IMR-90 (cell line): ENCODE results near the gene OR5H6. TPM values are rescaled to one million over a fixed set of nuclear protein-coding genes. Genes with fewer than 3 reads are reported as not detected.

Source experiments
- ATAC-seq: fragments of 200-7000 bp; cut with Tn5 transposase; 2 replicates; pipeline ENCODE4 v1.9.1; 2020; ENCODE audit warnings: low read depth, mild to moderate bottlenecking, moderate library complexity
- BruUV-seq: library from RNA; stranded (reverse); fragments of 400-500 nt; replicated peaks from 2 replicates; lab custom pipeline; 2021; lab: Mats Ljungman, UMichigan
- CTCF ChIA-PET: fragments of 300-600 bp; formaldehyde crosslinking; extraction: SDS; loops from one replicate; lab custom pipeline; 2021; ENCODE audit warnings: antibody characterized with exemption; lab: Yijun Ruan, JAX
- POLR2A ChIA-PET: fragments of 300-600 bp; sonication (Branson Sonifier 250); formaldehyde crosslinking; loops from one replicate; lab custom pipeline; 2022; ENCODE audit warnings: antibody characterized with exemption; ENCODE audit not compliant: unreplicated experiment; lab: Charles Lee
- DNase-seq: peaks from one replicate; pipeline ENCODE4 v3.0.0; 2013
- H2AFZ ChIP-seq: replicated peaks from 2 replicates; pipeline ENCODE3; 2013; ENCODE audit warnings: low read length, mild to moderate bottlenecking; ENCODE audit not compliant: poor library complexity
- H2AK5ac ChIP-seq: 2 replicates; pipeline ENCODE4 v1.6.1; 2013; ENCODE audit warnings: low read depth, low read length, inconsistent platforms
- H2AK9ac ChIP-seq: replicated peaks from 2 replicates; pipeline ENCODE3; 2013; ENCODE audit warnings: mild to moderate bottlenecking, low read depth, low read length, moderate library complexity; ENCODE audit not compliant: poor library complexity
- H2BK120ac ChIP-seq: 2 replicates; pipeline ENCODE4 v1.6.1; 2013; ENCODE audit warnings: low read depth, low read length, inconsistent platforms
- H2BK15ac ChIP-seq: 3 replicates; pipeline ENCODE4 v1.6.1; 2013; ENCODE audit warnings: low read depth, low read length, inconsistent platforms
- H2BK20ac ChIP-seq: 2 replicates; pipeline ENCODE4 v1.6.1; 2013; ENCODE audit warnings: low read depth, mild to moderate bottlenecking, inconsistent platforms, low read length, moderate library complexity
- H2BK5ac ChIP-seq: 2 replicates; pipeline ENCODE4 v1.6.1; 2013; ENCODE audit warnings: mild to moderate bottlenecking, low read depth, low read length, inconsistent platforms; ENCODE audit not compliant: poor library complexity, severe bottlenecking
- H3K14ac ChIP-seq: replicated peaks from 2 replicates; pipeline ENCODE4 v1.6.1; 2013; ENCODE audit warnings: low read depth, low read length, inconsistent platforms
- H3K18ac ChIP-seq: 2 replicates; pipeline ENCODE4 v1.6.1; 2013; ENCODE audit warnings: low read depth, low read length, control low read depth
- H3K23ac ChIP-seq: 2 replicates; pipeline ENCODE4 v1.6.1; 2013; ENCODE audit warnings: low read depth, low read length, inconsistent platforms
- H3K27ac ChIP-seq: 2 replicates; pipeline ENCODE4 v1.5.1; 2013; ENCODE audit warnings: mild to moderate bottlenecking, control low read depth, low read length; ENCODE audit not compliant: insufficient read depth
- H3K27me3 ChIP-seq: 2 replicates; pipeline ENCODE4 v1.6.1; 2013; ENCODE audit warnings: low read length; ENCODE audit not compliant: control insufficient read depth, insufficient read depth
- H3K36me3 ChIP-seq: 2 replicates; pipeline ENCODE4 v1.6.1; 2013; ENCODE audit warnings: low read length, mixed read lengths; ENCODE audit not compliant: control insufficient read depth, insufficient read depth
- H3K4ac ChIP-seq: 2 replicates; pipeline ENCODE4 v1.6.1; 2013; ENCODE audit warnings: low read depth, low read length, inconsistent platforms
- H3K4me1 ChIP-seq: 2 replicates; pipeline ENCODE4 v1.6.1; 2013; ENCODE audit warnings: low read length, mixed read lengths; ENCODE audit not compliant: control insufficient read depth, insufficient read depth
- H3K4me2 ChIP-seq: 2 replicates; pipeline ENCODE4 v1.6.1; 2013; ENCODE audit warnings: low read depth, mild to moderate bottlenecking, control low read depth, low read length, moderate library complexity
- H3K4me3 ChIP-seq: 2 replicates; pipeline ENCODE4 v1.5.1; 2013; ENCODE audit warnings: low read depth, mild to moderate bottlenecking, control low read depth, low read length, moderate library complexity; ENCODE audit not compliant: insufficient read depth
- H3K56ac ChIP-seq: 2 replicates; pipeline ENCODE4 v1.6.1; 2013; ENCODE audit warnings: low read length, inconsistent platforms; ENCODE audit not compliant: insufficient read depth; ENCODE audit errors: extremely low read depth
- H3K79me1 ChIP-seq, 2 experiments: 2 replicates each; pipeline ENCODE4 v1.6.1; 2013; ENCODE audit warnings: low read length in 2 of 2, inconsistent platforms in 1 of 2, low read depth in 1 of 2
- H3K9ac ChIP-seq: 2 replicates; pipeline ENCODE4 v1.6.1; 2013; ENCODE audit warnings: low read depth, low read length, control low read depth
- H3K9me1 ChIP-seq: 2 replicates; pipeline ENCODE4 v1.6.1; 2013; ENCODE audit warnings: low read length, inconsistent platforms; ENCODE audit not compliant: insufficient read depth
- H3K9me3 ChIP-seq: 2 replicates; pipeline ENCODE4 v1.6.1; 2013; ENCODE audit warnings: low read length; ENCODE audit not compliant: control insufficient read depth, insufficient read depth
- H4K20me1 ChIP-seq: 2 replicates; pipeline ENCODE4 v1.6.1; 2013; ENCODE audit warnings: low read length, inconsistent platforms; ENCODE audit not compliant: insufficient read depth
- H4K5ac ChIP-seq: 2 replicates; pipeline ENCODE4 v1.6.1; 2013; ENCODE audit warnings: mild to moderate bottlenecking, low read depth, low read length, control low read depth
- H4K8ac ChIP-seq, 2 experiments: 2 replicates each; pipeline ENCODE4 v1.6.1; 2013; ENCODE audit warnings: low read depth in 2 of 2, low read length in 2 of 2, control low read depth in 1 of 2, inconsistent platforms in 1 of 2
- H4K91ac ChIP-seq: 2 replicates; pipeline ENCODE4 v1.6.1; 2013; ENCODE audit warnings: low read depth, low read length, inconsistent platforms; ENCODE audit not compliant: insufficient read depth
- BHLHE40 ChIP-seq: fragments of 150-350 bp; IDR thresholded peaks from 2 replicates; pipeline ENCODE4 v1.6.1; 2016; ENCODE audit warnings: mild to moderate bottlenecking, low read depth, low read length
- CEBPB ChIP-seq: IDR thresholded peaks from 2 replicates; pipeline ENCODE4 v1.6.1; 2012; ENCODE audit warnings: low read depth, low read length, improper control_type of control experiment
- CHD1 ChIP-seq: IDR thresholded peaks from 2 replicates; pipeline ENCODE4 v1.6.1; 2012; ENCODE audit warnings: low read depth, low read length, improper control_type of control experiment
- CTCF ChIP-seq: conservative IDR thresholded peaks from 2 replicates; pipeline ENCODE4 v1.5.1; 2012; ENCODE audit warnings: mild to moderate bottlenecking, low read depth, low read length, improper control_type of control experiment
- ELK1 ChIP-seq: fragments of 150-350 bp; IDR thresholded peaks from 2 replicates; pipeline ENCODE4 v1.6.1; 2016; ENCODE audit warnings: low read depth, mild to moderate bottlenecking, low read length, moderate library complexity, borderline replicate concordance
- FOS ChIP-seq: fragments of 150-350 bp; IDR thresholded peaks from 2 replicates; pipeline ENCODE4 v1.6.1; 2016; ENCODE audit warnings: low read depth, low read length
- MAFK ChIP-seq: IDR thresholded peaks from 2 replicates; pipeline ENCODE4 v1.6.1; 2012; ENCODE audit warnings: low read depth, low read length, improper control_type of control experiment
- MAZ ChIP-seq: IDR thresholded peaks from 2 replicates; pipeline ENCODE4 v1.6.1; 2012; ENCODE audit warnings: low read depth, mild to moderate bottlenecking, low read length, improper control_type of control experiment, moderate library complexity, borderline replicate concordance
- MXI1 ChIP-seq: IDR thresholded peaks from 2 replicates; pipeline ENCODE4 v1.6.1; 2012; ENCODE audit warnings: low read depth, mild to moderate bottlenecking, low read length, moderate library complexity, borderline replicate concordance
- NFE2L2 ChIP-seq: fragments of 150-350 bp; IDR thresholded peaks from 2 replicates; pipeline ENCODE4 v1.6.1; 2016; ENCODE audit warnings: low read depth, mild to moderate bottlenecking, low read length
- POLR2A ChIP-seq: IDR thresholded peaks from 2 replicates; pipeline ENCODE4 v1.6.1; 2012; ENCODE audit warnings: mild to moderate bottlenecking, low read depth, low read length
- RAD21 ChIP-seq: IDR thresholded peaks from 2 replicates; pipeline ENCODE4 v1.6.1; 2012; ENCODE audit warnings: low read length, improper control_type of control experiment
- RCOR1 ChIP-seq: IDR thresholded peaks from 2 replicates; pipeline ENCODE4 v1.6.1; 2012; ENCODE audit warnings: mild to moderate bottlenecking, low read length, improper control_type of control experiment; ENCODE audit not compliant: insufficient replicate concordance
- RFX5 ChIP-seq: IDR thresholded peaks from 2 replicates; pipeline ENCODE4 v1.8.0; 2012; ENCODE audit warnings: low read depth, mild to moderate bottlenecking, low read length, moderate library complexity
- SMC3 ChIP-seq: fragments of 150-350 bp; IDR thresholded peaks from 2 replicates; pipeline ENCODE4 v1.6.1; 2016; ENCODE audit warnings: low read depth, mild to moderate bottlenecking, antibody characterized with exemption, low read length, moderate library complexity
- WGBS, 2 experiments: methylation state at CpG; one replicate each; pipeline versions ENCODE4 v1.1.5 to v1.1.7; 2013; ENCODE audit warnings: missing lambda C conversion rate in 2 of 2; ENCODE audit not compliant: insufficient read length in 1 of 2; ENCODE audit errors: extremely low coverage in 2 of 2; 5-methylcytosine and 5-hydroxymethylcytosine counted together
- dilution Hi-C: fragments of 300-500 bp; cut with HindIII; formaldehyde crosslinking; loops from one replicate; pipeline ENCODE4 v1.14.3; 2018; ENCODE audit warnings: low sequenced_read_pairs; ENCODE audit not compliant: unreplicated experiment
- in situ Hi-C: fragments of 300-500 bp; cut with MboI; formaldehyde crosslinking; loops from 3 replicates; pipeline ENCODE4 v1.14.3; 2019; ENCODE audit warnings: low sequenced_read_pairs, inconsistent platforms, mixed read lengths
- intact Hi-C: fragments of 100-400 bp; cut with micrococcal nuclease; formaldehyde crosslinking; loops from 2 replicates; pipeline ENCODE4 v1.10.0; 2022
- polyA plus RNA-seq, 3 experiments: library from polyadenylated mRNA; depleted of rRNA; stranded (reverse); fragments of >200 nt; gene quantifications; 2 replicates each; pipeline ENCODE4 v1.2.3, GENCODE V29; 2012; ENCODE audit warnings: low replicate concordance in 1 of 3
- total RNA-seq: library from RNA; depleted of rRNA; stranded (reverse); fragments of >200 nt; gene quantifications from 2 replicates; pipeline ENCODE4 v1.2.3, GENCODE V29; 2012
- TF ChIP-seq, protein P1 (sequence below): fragments of 150-350 bp; IDR thresholded peaks from 2 replicates; pipeline ENCODE4 v1.6.1; 2017; ENCODE audit warnings: mild to moderate bottlenecking, antibody characterized with exemption, low read length, low read depth

Gene OR5H6
- total and polyA plus RNA-seq, 2 of the 4 experiments (the other 2 are of a cell fraction), result not detected

GRCh38 chr3:98272126-98272525 lies 8.1 kb downstream of the OR5H6 start:
- Histone ChIP-seq H3K36me3 (no peaks in the 10 kb centered on the region), H3K4me2 (no peak overlapping the region), H3K56ac (no peak overlapping the region), H3K9me3 (peaks cover 2% of the 10 kb centered on the region; the same call in 1 of the 2 replicates), H3K18ac (no peak overlapping the region), H3K23ac (no peak overlapping the region), H2BK20ac (no peak overlapping the region), H3K27me3 (no peaks in the 10 kb centered on the region), H2AK5ac (no peak overlapping the region), H3K9me1 (no peaks in the 10 kb centered on the region), H2BK5ac (no peak overlapping the region), H2AFZ (no peak overlapping the region), H3K27ac (no peak overlapping the region), H3K4ac (no peak overlapping the region), H3K14ac (no peak overlapping the region), H3K4me1 (no peaks in the 10 kb centered on the region), H3K4me3 (no peak overlapping the region), H3K79me1 (no peaks in the 10 kb centered on the region), H2AK9ac (no peak overlapping the region), H4K8ac (no peak overlapping the region), H4K91ac (no peak overlapping the region), H3K9ac (no peak overlapping the region), H4K5ac (no peak overlapping the region), H4K20me1 (no peaks in the 10 kb centered on the region), H2BK15ac (no peak overlapping the region), H2BK120ac (no peak overlapping the region)
- DNase-seq, result no peak
- ChIA-PET CTCF (no interaction called here), POLR2A (no interaction called here)
- no peak for ATAC-seq
- dilution Hi-C loops, result no loop called here
- TF ChIP-seq RAD21, result no peak
- no peak for TF ChIP-seq CEBPB
- TF ChIP-seq, protein P1, sequence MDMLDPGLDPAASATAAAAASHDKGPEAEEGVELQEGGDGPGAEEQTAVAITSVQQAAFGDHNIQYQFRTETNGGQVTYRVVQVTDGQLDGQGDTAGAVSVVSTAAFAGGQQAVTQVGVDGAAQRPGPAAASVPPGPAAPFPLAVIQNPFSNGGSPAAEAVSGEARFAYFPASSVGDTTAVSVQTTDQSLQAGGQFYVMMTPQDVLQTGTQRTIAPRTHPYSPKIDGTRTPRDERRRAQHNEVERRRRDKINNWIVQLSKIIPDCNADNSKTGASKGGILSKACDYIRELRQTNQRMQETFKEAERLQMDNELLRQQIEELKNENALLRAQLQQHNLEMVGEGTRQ, result no peak
- no peak for TF ChIP-seq MXI1
- TF ChIP-seq MAZ, result no peak
- no peak for TF ChIP-seq RCOR1
- TF ChIP-seq POLR2A, result no peak
- no peak for TF ChIP-seq FOS
- TF ChIP-seq ELK1, result no peak
- no peak for TF ChIP-seq CTCF
- no peak for TF ChIP-seq SMC3
- TF ChIP-seq MAFK, result no peak
- TF ChIP-seq CHD1, result no peak
- TF ChIP-seq NFE2L2, result no peak
- no peak for TF ChIP-seq BHLHE40
- no peak for TF ChIP-seq RFX5
- in situ Hi-C loops, result no loop called here
- intact Hi-C loops, result no loop called here
- no CpG with 5 or more reads among the region's 3 CpGs for WGBS, 2 experiments
- BruUV-seq, result no TSS peak
